GM12873 (cell line): ENCODE results near the gene PPFIA3.

Experiments used
- CTCF ChIP-seq: IDR thresholded peaks from 2 replicates; pipeline ENCODE4 v1.5.1; 2012; ENCODE audit warnings: low read depth, mild to moderate bottlenecking, moderate library complexity, low read length, control low read depth; ENCODE audit not compliant: insufficient read depth; ENCODE audit errors: missing control alignments

Gene PPFIA3

GRCh38 chr19:49120868-49121267 is 1.5 kb downstream of the PPFIA3 start:
- TF ChIP-seq CTCF = no peak

- no peak for TF ChIP-seq CTCF
Observed at GRCh38 chr19:49125025-49125731, 5.8 kb downstream of the PPFIA3 start.

- TF ChIP-seq CTCF = no peak
Observed at GRCh38 chr19:49126575-49126974, 7.2 kb downstream of the PPFIA3 start.

- TF ChIP-seq CTCF = no peak
Observed at GRCh38 chr19:49127674-49128544, 8.6 kb downstream of the PPFIA3 start.

GRCh38 chr19:49128545-49129237 is 9.3 kb downstream of the PPFIA3 start:
- no peak for TF ChIP-seq CTCF

- no peak for TF ChIP-seq CTCF
Observed at GRCh38 chr19:49129238-49129583, 9.9 kb downstream of the PPFIA3 start.

GRCh38 chr19:49130325-49130724 is 11.0 kb downstream of the PPFIA3 start:
- no peak for TF ChIP-seq CTCF
